Erythroblast (primary cell): ENCODE results near the gene NCAPD2.

Source experiments
- GATA1 ChIP-seq: IDR thresholded peaks from 2 replicates; pipeline ENCODE4 v1.6.1; 2011; ENCODE audit warnings: low read depth, mild to moderate bottlenecking, control low read depth, low read length, moderate library complexity
- POLR2A ChIP-seq: IDR thresholded peaks from 2 replicates; pipeline ENCODE4 v1.6.1; 2011; ENCODE audit warnings: mild to moderate bottlenecking, low read length

DNA sequence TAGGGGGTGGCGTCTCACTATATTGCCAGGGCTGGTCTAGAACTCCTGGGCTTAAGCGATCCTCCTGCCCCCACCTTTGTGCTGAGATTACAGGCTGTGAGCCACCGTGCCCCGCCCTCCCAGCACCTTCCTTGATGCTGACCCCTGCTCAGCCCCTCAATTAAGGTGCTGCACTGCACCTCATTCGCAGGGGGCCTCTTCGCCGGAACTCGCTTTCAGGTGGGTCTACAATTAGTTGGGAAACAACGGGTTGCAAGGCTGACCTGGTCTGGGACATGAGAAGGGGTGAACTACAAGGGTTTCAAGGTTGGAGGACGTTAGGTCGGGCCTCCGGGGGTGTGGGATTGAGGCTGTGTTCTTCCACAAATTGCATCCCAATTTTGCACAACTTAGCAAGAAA is 75.4 kb downstream of the NCAPD2 start:
- TF ChIP-seq POLR2A, result no peak
- no peak for TF ChIP-seq GATA1
